Cardiac fibroblast (primary cell): ENCODE data around the gene PLXNA2.

Experiments
- DNase-seq, 2 donors: peaks; one replicate each; pipeline versions ENCODE4 v3.0.0 to v3.0.0-alpha.2; 2010; ENCODE audit warnings: low read depth in 2 of 2
- H3K4me3 ChIP-seq, 2 donors: replicated peaks in 1 of 2; 1 replicate in 1 of 2; 2 replicates in 1 of 2; pipeline ENCODE4 v1.5.1; 2011; ENCODE audit warnings: low read depth in 2 of 2, low read length in 2 of 2, mild to moderate bottlenecking in 2 of 2, moderate library complexity in 1 of 2
- CTCF ChIP-seq: IDR thresholded peaks from one replicate; pipeline ENCODE4 v1.5.1; 2011; ENCODE audit warnings: low read depth, mild to moderate bottlenecking, low read length, inconsistent platforms

Gene PLXNA2

GRCh38 chr1:208033236-208033635 is 210.9 kb downstream of the PLXNA2 start:
- no peak overlapping the region for H3K4me3 ChIP-seq
- DNase-seq, result no peak
- no peak for TF ChIP-seq CTCF

- no peak for DNase-seq
- H3K4me3 ChIP-seq, result no peak overlapping the region
- no peak for TF ChIP-seq CTCF
These were observed 212.3 kb downstream of the PLXNA2 start for GRCh38 chr1:208031932-208032320.

GRCh38 chr1:208031316-208031931 is 212.8 kb downstream of the PLXNA2 start:
- TF ChIP-seq CTCF, result no peak
- no peak overlapping the region for H3K4me3 ChIP-seq
- DNase-seq, result no peak

GRCh38 chr1:208030288-208031091 is 213.7 kb downstream of the PLXNA2 start:
- no peak overlapping the region for H3K4me3 ChIP-seq
- DNase-seq, result peak; percentile 37 to 85
- TF ChIP-seq CTCF, result no peak

- H3K4me3 ChIP-seq, result no peak overlapping the region
- peak; percentile 75 to 84 for DNase-seq
- no peak for TF ChIP-seq CTCF
These were observed 214.6 kb downstream of the PLXNA2 start for GRCh38 chr1:208029381-208030287.

- no peak overlapping the region for H3K4me3 ChIP-seq
- DNase-seq, result no peak
- no peak for TF ChIP-seq CTCF
These were observed 215.7 kb downstream of the PLXNA2 start for GRCh38 chr1:208028526-208028925.
